Measurements from ENCODE around the gene NTF4.

NTF4 gene

GRCh38 chr19:49073514-49074378 is 9.1 kb upstream of the NTF4 start:
- no peak overlapping the region for H3K27ac ChIP-seq
- no peak overlapping the region for H3K4me3 ChIP-seq
- TF ChIP-seq CTCF (IDR thresholded peaks at IDR 0.05): no peak
- no peak for DNase-seq (ENCODE audit: low spot score)

GRCh38 chr19:49071860-49072547 is 7.4 kb upstream of the NTF4 start:
- H3K27ac ChIP-seq: no peak overlapping the region

GRCh38 chr19:49070416-49070815 is 5.8 kb upstream of the NTF4 start:
- H3K27ac ChIP-seq: no peak overlapping the region
- no peak for TF ChIP-seq CTCF (IDR thresholded peaks at IDR 0.05)
- no peak overlapping the region for H3K4me3 ChIP-seq
- DNase-seq (ENCODE audit: low spot score): no peak

More at GRCh38 chr19:49071860-49072547, 7.4 kb upstream of the NTF4 start:
- H3K4me3 ChIP-seq: peak overlapping the region; percentile 17
- DNase-seq (ENCODE audit: low spot score): no peak
- no peak for TF ChIP-seq CTCF (IDR thresholded peaks at IDR 0.05)

- Histone ChIP-seq H3K27ac (no peak overlapping the region), H3K4me3 (no peak overlapping the region)
- TF ChIP-seq CTCF (IDR thresholded peaks at IDR 0.05): no peak
- DNase-seq (ENCODE audit: low spot score): no peak
Measured at GRCh38 chr19:49069026-49069425, 4.4 kb upstream of the NTF4 start.

- no peak for DNase-seq (ENCODE audit: low spot score)
- no peak for TF ChIP-seq CTCF (IDR thresholded peaks at IDR 0.05)
Measured at GRCh38 chr19:49067554-49067953, 2.9 kb upstream of the NTF4 start.

GRCh38 chr19:49065905-49066512 is 1.4 kb upstream of the NTF4 start:
- Histone ChIP-seq H3K4me3 (no peak overlapping the region), H3K27ac (no peak overlapping the region)
- no peak for DNase-seq (ENCODE audit: low spot score)
- TF ChIP-seq CTCF (IDR thresholded peaks at IDR 0.05): no peak

More at GRCh38 chr19:49067554-49067953, 2.9 kb upstream of the NTF4 start:
- H3K4me3 ChIP-seq: no peak overlapping the region
- no peak overlapping the region for H3K27ac ChIP-seq

Data from coronary artery (tissue), 2 donors.